NB4 (cell line): Measurements from ENCODE around the gene CDK9.

Source experiments
- DNase-seq: peaks from one replicate; pipeline ENCODE4 v3.0.0; 2010; ENCODE audit warnings: low read depth
- H3K4me3 ChIP-seq: one replicate; pipeline ENCODE4 v1.5.1; 2011; ENCODE audit warnings: mild to moderate bottlenecking, low read depth, low read length, moderate library complexity
- CTCF ChIP-seq: IDR thresholded peaks from one replicate; pipeline ENCODE4 v1.5.1; 2012; ENCODE audit warnings: low read depth, low read length
- MAX ChIP-seq: IDR thresholded peaks from 2 replicates; pipeline ENCODE4 v1.6.1; 2011; ENCODE audit warnings: low read depth, low read length
- MYC ChIP-seq: IDR thresholded peaks from 2 replicates; pipeline ENCODE4 v1.6.1; 2011; ENCODE audit warnings: low read depth, low read length
- POLR2A ChIP-seq: IDR thresholded peaks from 2 replicates; pipeline ENCODE4 v1.6.1; 2011; ENCODE audit warnings: mild to moderate bottlenecking; ENCODE audit not compliant: insufficient read length; ENCODE audit errors: extremely low read depth

CDK9 gene

GRCh38 chr9:127806871-127807270, 21.0 kb downstream of the CDK9 start:
- no peak overlapping the region for H3K4me3 ChIP-seq
- no peak for TF ChIP-seq MAX
- no peak for TF ChIP-seq POLR2A
- no peak for TF ChIP-seq MYC
- DNase-seq, result no peak

- DNase-seq, result no peak
- TF ChIP-seq MYC (no peak), MAX (no peak), POLR2A (no peak), CTCF (no peak)
- H3K4me3 ChIP-seq, result no peak overlapping the region
These were observed 22.6 kb downstream of the CDK9 start for GRCh38 chr9:127808347-127809001.

GRCh38 chr9:127809002-127809539, 23.2 kb downstream of the CDK9 start:
- no peak for DNase-seq
- H3K4me3 ChIP-seq, result no peak overlapping the region

GRCh38 chr9:127809540-127810377, 23.9 kb downstream of the CDK9 start:
- no peak overlapping the region for H3K4me3 ChIP-seq
- TF ChIP-seq CTCF (no peak), MAX (no peak), MYC (no peak), POLR2A (no peak)
- DNase-seq, result no peak

More at GRCh38 chr9:127809002-127809539, 23.2 kb downstream of the CDK9 start:
- TF ChIP-seq MAX (no peak), POLR2A (no peak), MYC (no peak), CTCF (no peak)

GRCh38 chr9:127810378-127811187, 24.7 kb downstream of the CDK9 start:
- no peak for TF ChIP-seq POLR2A
- no peak for TF ChIP-seq MAX
- TF ChIP-seq CTCF, result no peak
- no peak for TF ChIP-seq MYC
- H3K4me3 ChIP-seq, result no peak overlapping the region
- DNase-seq, result no peak
